Measurements from ENCODE around the gene SYNGAP1. TPM values are rescaled to one million over a fixed set of nuclear protein-coding genes. Genes with fewer than 3 reads are reported as not detected.

The SYNGAP1 gene
- total and polyA plus RNA-seq, 2 donors (not counting 1 experiment from before 2014, with no cell fraction given) = 3.6 to 7.3 TPM

DNA sequence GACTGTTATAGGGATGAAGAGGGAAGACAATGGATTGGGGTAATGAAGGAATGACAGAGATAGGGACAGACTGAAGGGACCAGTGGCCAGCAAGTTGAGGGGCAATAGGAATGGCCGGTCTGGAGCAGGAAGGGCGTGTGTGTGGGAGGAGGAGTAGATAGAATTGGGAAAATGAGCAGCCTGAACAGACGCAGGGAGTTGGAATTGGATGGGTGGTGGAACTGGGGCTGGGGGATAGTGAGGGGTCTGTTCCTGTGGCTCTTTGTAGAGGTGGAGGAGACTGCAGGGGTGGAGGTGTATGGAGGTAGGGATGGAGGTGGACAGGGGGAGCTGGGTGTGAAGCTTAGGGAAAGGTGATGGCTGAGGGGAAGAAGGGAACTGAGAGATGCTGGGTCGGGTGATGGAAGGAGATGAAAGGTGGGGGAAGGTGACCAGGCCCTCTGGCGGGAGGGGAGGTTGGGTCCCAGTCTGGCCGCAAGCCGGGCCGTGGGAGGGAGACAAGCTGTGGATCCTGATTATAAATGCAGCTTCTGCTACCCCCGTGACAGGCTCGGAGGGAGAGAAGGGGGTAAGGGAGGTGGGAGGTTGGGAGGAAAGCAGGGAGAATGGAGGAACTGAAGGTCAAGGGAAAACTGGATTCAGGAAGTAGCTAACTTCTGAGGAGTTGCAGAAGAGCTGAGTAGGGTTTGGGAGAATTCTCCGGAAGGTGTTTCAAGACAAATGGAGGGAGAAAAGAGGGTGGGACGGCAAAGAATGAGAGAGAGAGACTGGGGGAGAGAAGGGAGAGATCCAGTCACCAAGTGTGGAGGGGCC is 5.2 kb downstream of the SYNGAP1 start:
- peak overlapping the region; percentile 72 for H3K27ac ChIP-seq (ENCODE audit: insufficient read depth, low read length)
- peaks cover 6% of the 10 kb centered on the region for H3K36me3 ChIP-seq (ENCODE audit: control insufficient read depth, insufficient read depth, low read length)
- no peak overlapping the region for H2AFZ ChIP-seq (ENCODE audit: low read length)
- no peak for TF ChIP-seq CTCF (conservative IDR thresholded peaks at IDR 0.05 in 1 of 2, IDR thresholded peaks at IDR 0.05 in 1 of 2; ENCODE audit: low read depth in 1 of 2, low read length in 2 of 2)
- TF ChIP-seq EZH2 (IDR thresholded peaks at IDR 0.05; ENCODE audit: low read length, missing control alignments) = no peak
- peak overlapping the region; percentile 39 to 73 (median 54) for H3K4me3 ChIP-seq (replicated peaks in 1 of 4; ENCODE audit: control extremely low read depth in 1 of 4, insufficient read depth in 1 of 4, low read depth in 3 of 4, low read length in 4 of 4)
- H3K27me3 ChIP-seq (ENCODE audit: control insufficient read depth, insufficient read depth, low read length) = no peaks in the 10 kb centered on the region
- H3K9me3 ChIP-seq (ENCODE audit: control insufficient read depth, insufficient read depth, low read depth, low read length) = no peaks in the 10 kb centered on the region
- peak overlapping the region; percentile 95 for H3K4me2 ChIP-seq (ENCODE audit: extremely low read depth, insufficient read depth, low read length)
- H4K20me1 ChIP-seq (ENCODE audit: control insufficient read depth, extremely low read depth, insufficient read depth, low read length) = no peaks in the 10 kb centered on the region
- H3K9ac ChIP-seq (ENCODE audit: insufficient read depth, low read length) = peak overlapping the region; percentile 44
- peaks cover 21% of the 10 kb centered on the region for H3K4me1 ChIP-seq (ENCODE audit: control insufficient read depth, extremely low read depth, insufficient read depth, low read length)
- peaks cover 24% of the 10 kb centered on the region for H3K79me2 ChIP-seq (ENCODE audit: control insufficient read depth, insufficient read depth, low read length)
- no peak for DNase-seq (ENCODE audit: low read depth in 2 of 2)

DNA sequence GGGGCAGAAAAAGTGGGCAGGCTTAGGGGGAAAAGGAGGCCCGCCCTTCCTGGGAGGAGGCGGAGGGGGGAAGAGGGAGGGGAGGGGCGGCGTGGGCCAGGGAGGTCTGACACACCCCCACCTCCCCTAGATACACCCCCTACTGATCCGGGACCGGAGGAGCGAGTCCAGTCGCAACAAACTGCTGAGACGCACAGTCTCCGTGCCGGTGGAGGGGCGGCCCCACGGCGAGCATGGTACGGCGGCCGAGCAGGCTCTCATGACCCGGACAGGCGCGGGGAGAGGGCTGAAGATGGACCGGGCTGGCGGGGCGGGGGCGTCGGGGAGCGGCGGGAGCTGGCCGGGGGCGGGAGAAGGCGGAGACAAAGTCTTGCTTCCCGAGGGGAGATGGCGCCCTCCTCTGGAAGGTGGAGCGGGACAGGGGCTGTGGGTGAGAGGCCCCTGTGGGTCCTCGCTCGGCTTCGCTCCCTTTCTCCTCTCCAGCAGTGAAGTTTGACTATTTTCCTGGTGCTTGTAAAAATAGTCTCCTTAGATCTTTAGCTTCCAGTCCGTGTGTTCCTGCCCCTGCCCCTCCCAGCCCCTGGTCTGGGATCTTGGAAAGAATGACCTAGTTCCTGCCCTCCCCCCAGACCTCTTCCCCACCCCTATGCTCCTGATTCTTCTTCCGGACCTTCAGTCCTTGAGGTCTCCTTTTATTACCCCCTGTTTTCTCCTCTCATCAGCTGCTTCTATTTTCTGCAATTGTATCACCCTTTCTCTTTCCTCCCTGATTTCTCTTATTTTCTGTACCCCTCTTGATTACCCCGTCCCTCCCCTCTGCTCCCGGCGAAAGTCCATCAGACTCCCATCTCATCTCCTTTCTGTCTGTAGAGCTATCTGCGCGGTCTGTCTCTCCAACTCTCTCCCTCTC is 6.1 kb downstream of the SYNGAP1 start:
- Histone ChIP-seq H2AFZ (ENCODE audit: low read length) (no peak overlapping the region), H3K27me3 (ENCODE audit: control insufficient read depth, insufficient read depth, low read length) (no peaks in the 10 kb centered on the region), H3K36me3 (ENCODE audit: control insufficient read depth, insufficient read depth, low read length) (peaks cover 6% of the 10 kb centered on the region), H3K9me3 (ENCODE audit: control insufficient read depth, insufficient read depth, low read depth, low read length) (no peaks in the 10 kb centered on the region), H3K4me2 (ENCODE audit: extremely low read depth, insufficient read depth, low read length) (peak overlapping the region; percentile 95), H4K20me1 (ENCODE audit: control insufficient read depth, extremely low read depth, insufficient read depth, low read length) (no peaks in the 10 kb centered on the region), H3K9ac (ENCODE audit: insufficient read depth, low read length) (peak overlapping the region; percentile 21), H3K4me3 (replicated peaks in 1 of 4; ENCODE audit: control extremely low read depth in 1 of 4, insufficient read depth in 1 of 4, low read depth in 3 of 4, low read length in 4 of 4) (peak overlapping the region; percentile 39 to 73 (median 54)), H3K4me1 (ENCODE audit: control insufficient read depth, extremely low read depth, insufficient read depth, low read length) (peaks cover 26% of the 10 kb centered on the region), H3K27ac (ENCODE audit: insufficient read depth, low read length) (peak overlapping the region; percentile 72), H3K79me2 (ENCODE audit: control insufficient read depth, insufficient read depth, low read length) (peaks cover 26% of the 10 kb centered on the region)
- peak; percentile 83 for DNase-seq (ENCODE audit: low read depth in 2 of 2)
- TF ChIP-seq EZH2 (IDR thresholded peaks at IDR 0.05; ENCODE audit: low read length, missing control alignments) (no peak), CTCF (conservative IDR thresholded peaks at IDR 0.05 in 1 of 2, IDR thresholded peaks at IDR 0.05 in 1 of 2; ENCODE audit: low read depth in 1 of 2, low read length in 2 of 2) (peak; percentile 46 to 63)
